ENCODE measurements around the gene KBTBD4. TPM values are rescaled to one million over a fixed set of nuclear protein-coding genes. Genes with fewer than 3 reads are reported as not detected.

Gene KBTBD4
- total RNA-seq, 1 experiment from 2014 or later, result 42.8 TPM

GRCh38 chr11:47589977-47590861, 11.4 kb upstream of the KBTBD4 start:
- CTCF ChIA-PET, result no interaction called here
- intact Hi-C loops (cut with micrococcal nuclease; ENCODE audit: unreplicated experiment), result loop anchor here (10.0 kb wide), 1 partner anchor 55 kb away; the partner anchor contains the start of gene MTCH2
- TF ChIP-seq CTCF (conservative IDR thresholded peaks at IDR 0.05; ENCODE audit: low read depth, low read length) (no peak), EZH2 (IDR thresholded peaks at IDR 0.05; ENCODE audit: borderline replicate concordance, low read depth, low read length, poor library complexity, severe bottlenecking) (no peak)
- POLR2A ChIA-PET (ENCODE audit: low non-redundant PET), result interaction anchor here (1.1 kb wide), 1 partner anchor 16 kb away, joined by 3 read pairs; no protein-coding TSS in a partner anchor
- Histone ChIP-seq H3K4me1 (ENCODE audit: insufficient read depth, low read length, poor library complexity, severe bottlenecking) (no peaks in the 10 kb centered on the region), H3K4me3 (ENCODE audit: low read depth, low read length, poor library complexity, severe bottlenecking) (no peak overlapping the region), H3K27ac (ENCODE audit: low read depth, low read length, poor library complexity, severe bottlenecking) (no peak overlapping the region), H3K36me3 (ENCODE audit: insufficient read depth, low read length, poor library complexity, severe bottlenecking) (peaks cover under 1% of the 10 kb centered on the region), H3K27me3 (replicated peaks; ENCODE audit: insufficient read depth, low read depth, low read length, poor library complexity) (peaks cover 28% of the 10 kb centered on the region), H3K9me3 (ENCODE audit: low read depth, low read length, poor library complexity, severe bottlenecking) (no peaks in the 10 kb centered on the region)
- BruUV-seq (replicated peaks), result no TSS peak
- DNase-seq (ENCODE audit: low spot score), result no peak

- ChIA-PET CTCF (no interaction called here), POLR2A (ENCODE audit: low non-redundant PET) (interaction anchor here (1.1 kb wide), 1 partner anchor 16 kb away, joined by 3 read pairs; no protein-coding TSS in a partner anchor)
- Histone ChIP-seq H3K9me3 (ENCODE audit: low read depth, low read length, poor library complexity, severe bottlenecking) (no peaks in the 10 kb centered on the region), H3K27me3 (replicated peaks; ENCODE audit: insufficient read depth, low read depth, low read length, poor library complexity) (peaks cover 22% of the 10 kb centered on the region), H3K4me3 (ENCODE audit: low read depth, low read length, poor library complexity, severe bottlenecking) (no peak overlapping the region), H3K4me1 (ENCODE audit: insufficient read depth, low read length, poor library complexity, severe bottlenecking) (no peaks in the 10 kb centered on the region), H3K36me3 (ENCODE audit: insufficient read depth, low read length, poor library complexity, severe bottlenecking) (peaks cover 5% of the 10 kb centered on the region), H3K27ac (ENCODE audit: low read depth, low read length, poor library complexity, severe bottlenecking) (no peak overlapping the region)
- BruUV-seq (replicated peaks), result no TSS peak
- TF ChIP-seq EZH2 (IDR thresholded peaks at IDR 0.05; ENCODE audit: borderline replicate concordance, low read depth, low read length, poor library complexity, severe bottlenecking), result no peak
- no peak for TF ChIP-seq CTCF (conservative IDR thresholded peaks at IDR 0.05; ENCODE audit: low read depth, low read length)
- intact Hi-C loops (cut with micrococcal nuclease; ENCODE audit: unreplicated experiment), result loop anchor here (10.0 kb wide), 1 partner anchor 55 kb away; the partner anchor contains the start of gene MTCH2
- DNase-seq (ENCODE audit: low spot score), result no peak
Measured at GRCh38 chr11:47589584-47589976, 10.8 kb upstream of the KBTBD4 start.

GRCh38 chr11:47589118-47589517, 10.3 kb upstream of the KBTBD4 start:
- Histone ChIP-seq H3K27me3 (replicated peaks; ENCODE audit: insufficient read depth, low read depth, low read length, poor library complexity) (peaks cover 17% of the 10 kb centered on the region), H3K4me3 (ENCODE audit: low read depth, low read length, poor library complexity, severe bottlenecking) (no peak overlapping the region), H3K27ac (ENCODE audit: low read depth, low read length, poor library complexity, severe bottlenecking) (no peak overlapping the region), H3K36me3 (ENCODE audit: insufficient read depth, low read length, poor library complexity, severe bottlenecking) (peaks cover 9% of the 10 kb centered on the region), H3K9me3 (ENCODE audit: low read depth, low read length, poor library complexity, severe bottlenecking) (no peaks in the 10 kb centered on the region), H3K4me1 (ENCODE audit: insufficient read depth, low read length, poor library complexity, severe bottlenecking) (no peaks in the 10 kb centered on the region)
- no TSS peak for BruUV-seq (replicated peaks)
- no peak for TF ChIP-seq EZH2 (IDR thresholded peaks at IDR 0.05; ENCODE audit: borderline replicate concordance, low read depth, low read length, poor library complexity, severe bottlenecking)
- no peak for TF ChIP-seq CTCF (conservative IDR thresholded peaks at IDR 0.05; ENCODE audit: low read depth, low read length)
- CTCF ChIA-PET, result no interaction called here
- POLR2A ChIA-PET (ENCODE audit: low non-redundant PET), result no interaction called here
- no peak for DNase-seq (ENCODE audit: low spot score)
- intact Hi-C loops (cut with micrococcal nuclease; ENCODE audit: unreplicated experiment), result loop anchor here (10.0 kb wide), 1 partner anchor 56 kb away; the partner anchor contains the start of gene MTCH2

Measured in A673 (cell line).